ENCODE results near the gene STUM.

DNA sequence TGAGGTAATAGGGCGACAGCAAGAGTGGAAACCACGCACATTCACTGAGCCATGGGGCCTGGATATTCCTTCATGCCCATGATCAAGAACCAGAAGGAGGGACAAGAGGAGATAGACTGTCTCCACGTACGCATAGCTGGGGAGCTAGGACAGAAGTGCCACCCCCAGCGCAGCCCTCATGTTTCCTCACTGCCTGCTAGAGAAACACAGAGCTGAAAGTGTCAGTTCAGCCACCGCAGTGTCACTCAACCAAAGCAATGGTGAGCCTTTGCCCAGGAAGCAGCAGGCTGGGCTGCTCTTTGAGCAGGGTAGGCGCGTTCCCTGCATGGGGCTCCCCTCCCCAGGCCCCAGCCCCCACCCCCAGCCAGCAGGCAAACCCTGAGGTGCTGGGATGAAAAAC lies 68.5 kb downstream of the STUM start:
- TF ChIP-seq, protein P1, sequence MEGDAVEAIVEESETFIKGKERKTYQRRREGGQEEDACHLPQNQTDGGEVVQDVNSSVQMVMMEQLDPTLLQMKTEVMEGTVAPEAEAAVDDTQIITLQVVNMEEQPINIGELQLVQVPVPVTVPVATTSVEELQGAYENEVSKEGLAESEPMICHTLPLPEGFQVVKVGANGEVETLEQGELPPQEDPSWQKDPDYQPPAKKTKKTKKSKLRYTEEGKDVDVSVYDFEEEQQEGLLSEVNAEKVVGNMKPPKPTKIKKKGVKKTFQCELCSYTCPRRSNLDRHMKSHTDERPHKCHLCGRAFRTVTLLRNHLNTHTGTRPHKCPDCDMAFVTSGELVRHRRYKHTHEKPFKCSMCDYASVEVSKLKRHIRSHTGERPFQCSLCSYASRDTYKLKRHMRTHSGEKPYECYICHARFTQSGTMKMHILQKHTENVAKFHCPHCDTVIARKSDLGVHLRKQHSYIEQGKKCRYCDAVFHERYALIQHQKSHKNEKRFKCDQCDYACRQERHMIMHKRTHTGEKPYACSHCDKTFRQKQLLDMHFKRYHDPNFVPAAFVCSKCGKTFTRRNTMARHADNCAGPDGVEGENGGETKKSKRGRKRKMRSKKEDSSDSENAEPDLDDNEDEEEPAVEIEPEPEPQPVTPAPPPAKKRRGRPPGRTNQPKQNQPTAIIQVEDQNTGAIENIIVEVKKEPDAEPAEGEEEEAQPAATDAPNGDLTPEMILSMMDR (IDR thresholded peaks at IDR 0.05), result no peak
- TF ChIP-seq POLR2A (IDR thresholded peaks at IDR 0.05), result no peak
